KOPT-K1 (cell line): ENCODE data around the gene HCRT.
"Not testable (repeated sequence)": the region's sequence is repeated elsewhere in the genome, so short reads cannot be mapped to it uniquely, and the experiment has no call there.

Source experiments
- H3K27ac ChIP-seq: fragments of 200-600 bp; sonication (generic); 2 replicates; pipeline ENCODE4 v1.5.1; 2016; ENCODE audit warnings: antibody characterized with exemption, mild to moderate bottlenecking, low read depth, low read length; ENCODE audit not compliant: poor library complexity, severe bottlenecking
- H3K36me3 ChIP-seq: fragments of 200-600 bp; sonication (generic); 2 replicates; pipeline ENCODE4 v1.5.1; 2017; ENCODE audit warnings: antibody characterized with exemption, mild to moderate bottlenecking, low read length, moderate library complexity; ENCODE audit not compliant: insufficient read depth
- H3K9me3 ChIP-seq: fragments of 200-600 bp; sonication (generic); 2 replicates; pipeline ENCODE4 v1.5.1; 2017; ENCODE audit warnings: antibody characterized with exemption, low read length, mild to moderate bottlenecking; ENCODE audit not compliant: insufficient read depth, poor library complexity, severe bottlenecking

The HCRT gene

GRCh38 chr17:42189651-42189965, 4.4 kb upstream of the HCRT start:
- H3K9me3 ChIP-seq: no peaks in the 10 kb centered on the region
- H3K27ac ChIP-seq: no peak overlapping the region
- no peaks in the 10 kb centered on the region for H3K36me3 ChIP-seq

DNA sequence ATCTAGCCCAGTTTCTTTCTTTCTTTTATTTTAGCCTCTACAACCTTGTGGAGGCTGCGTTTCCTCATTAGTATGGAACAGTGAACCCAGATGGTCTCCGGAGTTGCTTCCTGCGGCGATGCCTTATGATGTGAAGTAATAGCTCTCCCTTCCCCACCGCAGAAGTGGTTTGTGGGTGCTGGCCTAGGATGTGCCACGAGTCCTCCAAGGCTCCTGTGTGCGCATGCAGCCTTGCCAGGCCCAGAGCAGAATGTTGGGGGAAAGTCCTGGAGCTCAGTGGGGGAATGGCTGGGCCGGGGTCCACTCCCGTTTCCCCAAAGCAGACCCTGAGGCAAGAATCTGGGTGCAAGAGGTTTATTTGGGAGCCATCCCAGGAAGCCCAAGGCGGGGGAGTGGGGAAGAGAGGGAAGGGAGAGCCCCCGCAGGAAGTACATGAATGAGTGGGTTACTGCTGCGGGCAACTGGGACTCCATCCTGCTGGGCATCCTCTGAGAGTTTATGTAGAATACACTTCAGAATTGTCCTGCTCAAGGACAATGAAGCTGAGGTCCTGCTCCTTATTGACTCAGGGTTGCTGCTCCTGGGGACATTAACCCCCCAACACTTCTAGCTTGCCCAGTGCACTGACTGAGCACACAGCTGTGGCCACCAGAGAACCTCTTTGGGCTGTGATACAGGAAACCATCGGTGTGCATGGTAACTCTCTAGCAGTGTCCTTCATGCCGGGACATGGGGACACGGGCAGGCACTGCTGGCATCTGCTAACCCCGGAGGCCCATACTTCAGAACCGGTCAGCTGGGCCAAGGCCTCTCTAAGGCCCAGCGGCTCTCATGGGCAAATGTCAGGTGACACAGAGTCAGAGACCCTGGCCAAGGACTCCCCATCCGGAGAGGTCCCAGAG, 3.7 kb upstream of the HCRT start:
- H3K36me3 ChIP-seq: no peaks in the 10 kb centered on the region
- no peak overlapping the region for H3K27ac ChIP-seq
- H3K9me3 ChIP-seq: no peaks in the 10 kb centered on the region

DNA sequence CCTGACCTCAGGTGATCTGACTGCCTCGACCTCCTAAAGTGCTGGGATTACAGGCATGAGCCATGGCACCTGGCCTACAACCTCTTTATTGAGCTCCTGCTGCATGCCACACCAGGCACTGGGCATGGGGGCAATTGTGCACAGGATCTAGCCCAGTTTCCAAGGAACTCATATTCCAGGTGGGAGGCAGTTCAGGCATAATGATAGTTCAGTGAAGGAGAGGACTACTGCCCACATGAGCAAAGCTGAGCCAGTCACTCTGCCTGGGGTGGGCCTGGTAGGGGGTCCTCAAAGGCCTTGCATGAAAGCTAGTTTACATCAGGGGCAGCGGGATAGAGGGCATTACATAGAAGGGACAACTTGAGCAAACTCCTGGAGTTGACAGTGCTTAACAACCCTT, 2.6 kb upstream of the HCRT start:
- Histone ChIP-seq H3K9me3 (no peaks in the 10 kb centered on the region), H3K36me3 (no peaks in the 10 kb centered on the region), H3K27ac (no peak overlapping the region)

DNA sequence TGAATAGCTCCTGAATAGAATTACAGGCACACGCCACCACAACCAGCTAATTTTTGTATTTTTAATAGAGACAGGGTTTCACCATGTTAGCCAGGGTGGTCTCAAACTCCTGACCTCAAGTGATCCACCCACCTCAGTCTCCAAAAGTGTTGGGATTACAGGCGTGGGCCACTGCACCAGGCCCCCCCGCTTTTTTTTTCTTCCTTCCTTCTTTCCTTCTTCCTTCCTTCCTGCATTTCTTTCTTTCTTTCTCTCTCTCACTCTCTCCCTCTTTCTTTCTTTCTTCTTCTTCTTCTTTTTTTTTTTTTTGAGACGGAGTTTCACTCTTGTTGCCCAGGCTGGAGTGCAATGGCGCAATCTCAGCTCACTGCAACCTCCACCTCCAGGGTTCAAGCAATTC, 939 bp upstream of the HCRT start:
- not testable (repeated sequence) for H3K9me3 ChIP-seq, H3K36me3 ChIP-seq, H3K27ac ChIP-seq

DNA sequence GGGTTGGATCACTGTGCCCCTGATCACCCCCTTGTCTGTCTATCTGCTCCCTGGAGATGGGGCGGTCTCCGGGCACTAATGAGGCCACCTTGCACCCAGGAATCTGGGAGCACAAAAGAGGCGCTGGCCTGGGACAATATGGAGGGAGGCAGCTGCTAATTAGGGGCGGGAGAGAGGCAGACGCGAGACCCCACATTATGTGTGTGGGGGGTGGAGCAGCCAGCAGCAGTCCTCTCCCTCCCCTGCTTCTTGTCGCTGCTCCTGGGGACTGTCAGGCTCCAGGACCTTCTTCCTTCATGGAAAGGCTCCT, 324 bp upstream of the HCRT start:
- no peaks in the 10 kb centered on the region for H3K9me3 ChIP-seq
- no peaks in the 10 kb centered on the region for H3K36me3 ChIP-seq
- no peak overlapping the region for H3K27ac ChIP-seq

DNA sequence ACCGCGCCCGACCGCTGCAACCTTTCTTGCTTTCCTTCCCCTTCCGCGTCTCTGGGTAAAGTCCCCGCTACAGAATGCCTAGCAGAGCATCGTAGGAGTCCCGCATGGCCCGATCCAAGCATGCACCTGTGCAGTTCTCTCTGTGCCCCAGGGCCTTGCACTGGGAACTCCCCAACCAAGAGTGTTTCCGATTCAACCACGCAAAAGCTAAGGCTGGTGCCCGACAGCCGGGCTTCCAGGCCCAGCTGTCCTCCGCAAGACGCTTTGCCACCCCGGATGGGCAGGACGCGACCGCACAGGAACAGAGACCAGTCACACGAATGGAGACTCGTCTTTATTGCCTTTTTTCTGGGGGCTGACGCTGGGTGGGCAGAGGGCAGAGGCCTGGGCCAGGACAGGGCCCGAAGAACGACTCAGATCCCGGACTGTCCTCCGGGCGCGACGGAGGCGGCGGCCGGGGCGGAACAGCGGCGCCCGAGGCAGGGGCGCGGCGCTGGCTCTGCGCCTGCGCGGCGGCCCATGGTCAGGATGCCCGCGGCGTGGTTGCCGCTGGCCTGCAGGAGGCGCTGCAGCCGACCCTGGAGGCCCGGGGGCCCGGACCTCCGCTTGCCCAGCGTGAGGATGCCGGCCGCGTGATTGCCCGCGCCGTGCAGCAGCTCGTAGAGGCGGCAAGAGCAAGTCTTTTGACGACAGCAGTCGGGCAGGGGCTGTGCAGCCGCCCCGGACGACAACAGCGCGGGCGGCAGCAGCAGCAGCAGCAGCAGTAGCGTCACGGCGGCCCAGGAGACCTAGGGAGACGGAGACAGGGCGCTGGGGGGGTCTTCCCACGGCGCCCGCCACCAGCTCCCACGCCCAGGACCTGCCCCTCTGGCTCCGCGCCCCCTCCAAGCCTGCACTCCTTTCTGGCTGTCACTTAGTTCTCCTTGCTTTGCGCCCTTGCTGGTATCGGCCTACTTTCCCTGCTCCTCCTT, 1.2 kb downstream of the HCRT start:
- Histone ChIP-seq H3K9me3 (no peaks in the 10 kb centered on the region), H3K36me3 (no peaks in the 10 kb centered on the region), H3K27ac (peak overlapping the region; percentile 61)

GRCh38 chr17:42182927-42183734, 2.1 kb downstream of the HCRT start:
- H3K27ac ChIP-seq: peak overlapping the region; percentile 61
- H3K36me3 ChIP-seq: no peaks in the 10 kb centered on the region
- H3K9me3 ChIP-seq: no peaks in the 10 kb centered on the region

DNA sequence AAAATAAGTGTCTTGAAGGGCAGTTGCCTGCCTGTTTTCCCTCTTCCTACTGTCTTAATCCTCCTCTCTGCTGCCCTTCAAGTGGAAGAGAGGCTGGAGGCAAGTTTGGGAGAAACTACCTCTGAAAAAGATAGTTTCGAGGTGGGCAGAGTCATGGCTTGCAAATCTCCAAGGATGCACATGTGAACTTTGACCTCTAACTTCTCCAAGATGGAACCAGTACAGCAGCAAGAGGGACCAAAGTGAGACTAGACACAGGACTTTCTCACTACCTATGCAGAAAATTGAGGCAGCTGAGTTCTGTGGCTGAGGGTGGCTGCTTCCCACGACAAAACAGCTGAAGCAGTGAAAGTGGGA, 3.4 kb downstream of the HCRT start:
- Histone ChIP-seq H3K9me3 (no peaks in the 10 kb centered on the region), H3K27ac (no peak overlapping the region), H3K36me3 (no peaks in the 10 kb centered on the region)

- H3K9me3 ChIP-seq: no peaks in the 10 kb centered on the region
- no peak within 1 kb of the TSS for H3K27ac ChIP-seq
- H3K36me3 ChIP-seq: no peaks in the 10 kb centered on the region
These were observed 4.1 kb downstream of the HCRT start, which contains the start of gene KCNH4 for GRCh38 chr17:42180922-42181850. TSS of gene KCNH4 (minus strand) at chr17:42181142. CDS start at chr17:42180945, 197 bp downstream.

GRCh38 chr17:42180411-42180921, 4.8 kb downstream of the HCRT start:
- Histone ChIP-seq H3K9me3 (no peaks in the 10 kb centered on the region), H3K36me3 (no peaks in the 10 kb centered on the region), H3K27ac (no peak overlapping the region)

- Histone ChIP-seq H3K9me3 (no peaks in the 10 kb centered on the region), H3K36me3 (no peaks in the 10 kb centered on the region), H3K27ac (no peak overlapping the region)
These were observed 5.3 kb downstream of the HCRT start for GRCh38 chr17:42179911-42180410.

DNA sequence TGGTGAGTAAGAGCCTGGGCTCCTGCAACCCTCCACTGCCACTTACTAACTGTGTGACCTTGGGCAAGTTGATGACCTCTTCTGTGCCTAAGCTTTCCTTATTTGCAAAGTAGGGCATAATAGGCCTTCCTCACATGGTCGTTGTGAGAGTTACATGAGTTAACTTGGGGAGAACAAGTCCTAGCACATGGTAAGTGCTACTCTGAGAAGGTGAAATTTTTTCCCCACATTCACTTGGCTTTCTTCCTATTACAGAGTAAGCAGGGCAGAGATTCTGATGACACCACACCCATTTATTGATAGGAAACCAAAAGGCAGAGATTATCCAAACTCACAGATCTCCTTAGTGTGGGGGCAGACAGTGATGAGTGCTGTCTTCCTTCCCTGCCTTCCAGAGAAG, 5.9 kb downstream of the HCRT start:
- Histone ChIP-seq H3K27ac (no peak overlapping the region), H3K9me3 (no peaks in the 10 kb centered on the region), H3K36me3 (no peaks in the 10 kb centered on the region)

DNA sequence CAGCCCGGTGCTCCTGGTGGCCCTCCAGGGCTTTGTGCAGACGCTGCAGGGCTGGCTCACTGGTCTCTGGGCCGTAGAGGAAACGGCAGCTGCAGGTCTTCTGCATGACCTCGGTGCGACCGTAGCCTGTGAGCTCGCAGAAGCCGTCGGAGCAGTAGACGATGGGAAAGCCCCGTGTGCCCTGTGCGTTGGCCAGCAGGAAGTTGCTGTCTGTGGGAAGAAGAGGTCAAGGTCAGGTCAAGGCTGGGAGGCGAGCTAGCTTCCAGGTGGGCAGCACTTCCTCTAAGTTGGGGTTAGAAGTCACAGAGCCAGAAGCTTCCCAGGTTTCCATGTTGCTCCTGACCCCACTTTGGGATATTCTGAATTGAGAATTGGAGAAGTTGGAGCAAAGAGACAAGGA, 6.4 kb downstream of the HCRT start:
- no peak overlapping the region for H3K27ac ChIP-seq
- H3K36me3 ChIP-seq: no peaks in the 10 kb centered on the region
- H3K9me3 ChIP-seq: no peaks in the 10 kb centered on the region

DNA sequence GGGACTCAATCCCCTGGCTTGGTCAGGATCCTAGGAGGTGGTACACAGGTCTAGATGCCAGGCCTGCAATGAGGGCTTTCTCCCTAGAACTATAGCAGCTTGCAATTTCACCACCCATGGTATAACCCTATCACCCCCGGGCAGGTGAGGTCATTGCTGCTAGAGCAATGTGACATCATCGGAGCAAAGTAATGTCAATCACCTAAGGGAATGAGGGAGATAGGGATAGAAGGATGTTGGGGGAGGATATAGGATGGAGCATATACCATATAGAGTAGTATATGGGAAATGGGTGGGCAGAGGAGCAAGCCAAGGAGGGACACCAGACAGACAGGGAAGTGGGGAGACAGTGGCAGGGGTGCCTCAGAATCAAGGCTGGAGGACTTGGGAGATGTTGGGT, 7.6 kb downstream of the HCRT start:
- no peak overlapping the region for H3K27ac ChIP-seq

More for the DNA sequence above, 7.6 kb downstream of the HCRT start:
- no peaks in the 10 kb centered on the region for H3K9me3 ChIP-seq
- no peaks in the 10 kb centered on the region for H3K36me3 ChIP-seq
